GM13976 (cell line): Measurements from ENCODE around the gene TIGD3.

Experiments used
- DNase-seq: peaks from one replicate; pipeline ENCODE4 v3.0.0; 2012; ENCODE audit warnings: low spot score
- in situ Hi-C: fragments of 300-500 bp; cut with MboI; formaldehyde crosslinking; loops from one replicate; pipeline ENCODE4 v1.12.0; 2022; ENCODE audit warnings: low sequenced_read_pairs, mixed read lengths, inconsistent platforms; ENCODE audit not compliant: unreplicated experiment
- TF ChIP-seq, protein P1 (sequence below): IDR thresholded peaks from 2 replicates; pipeline ENCODE4 v1.5.1; 2012; ENCODE audit warnings: borderline replicate concordance, mild to moderate bottlenecking; ENCODE audit not compliant: insufficient read depth; ENCODE audit errors: extremely low read depth, missing control alignments, control extremely low read depth

TIGD3 gene

DNA sequence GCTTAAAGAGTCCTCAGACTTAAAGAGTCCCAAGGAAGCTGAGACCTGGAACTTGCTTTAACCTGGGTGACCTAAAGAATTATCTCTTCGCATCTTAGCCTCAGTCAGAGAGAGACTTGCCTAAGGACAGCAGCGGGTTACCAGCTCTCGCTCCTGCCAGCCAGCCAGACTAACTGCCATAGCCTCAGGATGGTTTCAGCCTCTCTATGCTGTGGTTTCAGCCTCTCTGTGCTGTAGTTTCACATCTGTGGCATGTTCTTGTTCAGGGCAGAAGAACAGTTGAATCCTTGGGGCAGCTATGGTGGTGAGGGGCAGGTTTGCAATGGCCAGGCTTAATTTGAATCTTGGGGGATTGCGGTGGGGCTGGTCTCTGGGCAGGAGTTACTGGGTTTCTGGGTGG is 34.2 kb downstream of the TIGD3 start:
- in situ Hi-C loops, result no loop called here
- no peak for DNase-seq
- TF ChIP-seq, protein P1, sequence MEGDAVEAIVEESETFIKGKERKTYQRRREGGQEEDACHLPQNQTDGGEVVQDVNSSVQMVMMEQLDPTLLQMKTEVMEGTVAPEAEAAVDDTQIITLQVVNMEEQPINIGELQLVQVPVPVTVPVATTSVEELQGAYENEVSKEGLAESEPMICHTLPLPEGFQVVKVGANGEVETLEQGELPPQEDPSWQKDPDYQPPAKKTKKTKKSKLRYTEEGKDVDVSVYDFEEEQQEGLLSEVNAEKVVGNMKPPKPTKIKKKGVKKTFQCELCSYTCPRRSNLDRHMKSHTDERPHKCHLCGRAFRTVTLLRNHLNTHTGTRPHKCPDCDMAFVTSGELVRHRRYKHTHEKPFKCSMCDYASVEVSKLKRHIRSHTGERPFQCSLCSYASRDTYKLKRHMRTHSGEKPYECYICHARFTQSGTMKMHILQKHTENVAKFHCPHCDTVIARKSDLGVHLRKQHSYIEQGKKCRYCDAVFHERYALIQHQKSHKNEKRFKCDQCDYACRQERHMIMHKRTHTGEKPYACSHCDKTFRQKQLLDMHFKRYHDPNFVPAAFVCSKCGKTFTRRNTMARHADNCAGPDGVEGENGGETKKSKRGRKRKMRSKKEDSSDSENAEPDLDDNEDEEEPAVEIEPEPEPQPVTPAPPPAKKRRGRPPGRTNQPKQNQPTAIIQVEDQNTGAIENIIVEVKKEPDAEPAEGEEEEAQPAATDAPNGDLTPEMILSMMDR, result no peak

DNA sequence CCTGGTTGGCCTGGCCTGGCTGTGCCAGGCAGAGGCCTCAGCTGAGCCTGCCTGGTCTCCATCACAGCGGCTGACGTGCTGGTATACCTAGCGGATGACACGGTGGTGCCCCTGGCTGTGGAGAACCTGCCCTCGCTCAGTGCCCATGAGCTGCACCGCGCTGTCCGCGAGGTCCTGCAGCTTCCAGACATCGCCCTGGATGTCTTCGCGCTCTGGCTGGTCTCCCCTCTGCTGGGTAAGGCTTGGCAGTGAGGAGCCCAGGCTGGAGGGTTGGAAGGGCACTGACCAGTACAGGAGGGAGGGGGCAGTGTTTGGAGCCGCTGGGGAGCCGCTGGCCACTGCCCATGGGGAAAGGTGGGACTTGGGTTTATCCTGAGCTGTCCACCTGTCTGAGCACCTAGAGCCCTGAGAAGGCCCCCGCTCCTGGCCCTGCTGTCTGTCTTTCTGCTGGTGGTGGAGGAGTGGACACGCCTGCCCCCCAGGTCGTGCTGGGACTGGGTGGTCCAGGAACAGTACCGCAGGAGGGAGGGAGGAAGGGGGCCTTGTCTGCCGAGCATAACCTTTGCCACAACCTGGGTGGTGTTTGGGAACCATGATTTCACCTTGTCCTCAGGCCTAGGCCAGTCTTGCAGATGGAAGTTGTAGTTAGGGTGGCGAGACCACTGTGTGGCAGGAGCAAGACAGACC is 34.9 kb downstream of the TIGD3 start:
- no peak for DNase-seq
- TF ChIP-seq, protein P1, result no peak
- in situ Hi-C loops, result no loop called here

DNA sequence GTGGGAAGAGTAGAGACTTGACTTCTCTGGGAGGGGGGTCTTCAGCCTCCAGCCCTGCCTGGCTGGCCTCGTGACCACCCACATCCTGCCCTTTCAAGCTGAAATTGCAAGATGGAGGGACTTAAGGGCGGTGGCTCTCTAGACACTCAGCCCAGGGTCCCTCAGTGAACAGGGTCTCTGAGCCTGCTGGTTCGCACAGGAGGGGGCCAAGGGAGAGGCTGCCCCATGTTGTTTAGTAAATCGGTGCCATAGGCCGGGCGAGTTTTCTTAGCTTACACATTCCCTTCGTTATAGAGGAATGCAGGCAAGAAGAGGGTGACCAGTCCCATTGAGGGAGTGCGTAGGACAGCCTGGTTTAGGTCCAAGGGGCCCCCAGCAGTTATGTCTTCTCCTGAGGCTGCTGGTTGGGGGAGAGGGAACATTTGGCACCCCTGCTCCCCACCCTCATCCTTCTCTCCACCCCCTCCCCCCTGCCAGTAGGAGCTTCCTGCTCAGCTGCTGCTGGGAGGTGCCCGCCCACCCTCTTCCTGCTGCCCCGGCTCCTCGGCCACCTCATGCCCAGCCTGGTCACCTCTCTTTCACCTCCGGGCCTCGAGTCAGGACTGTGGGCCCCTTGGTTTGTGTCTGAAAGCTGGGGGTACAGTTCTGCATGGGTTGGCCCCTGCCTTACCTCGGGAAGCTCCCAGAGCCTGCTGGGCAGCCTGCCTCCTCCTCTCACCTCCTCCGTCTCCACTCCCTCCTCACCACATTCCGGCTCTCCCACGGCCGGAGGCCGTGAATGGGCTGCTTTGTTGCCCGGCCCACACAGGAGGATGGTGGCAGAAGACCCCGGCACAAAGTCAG is 35.8 kb downstream of the TIGD3 start:
- peak; percentile 24 for DNase-seq
- TF ChIP-seq, protein P1, result no peak
- in situ Hi-C loops, result no loop called here

DNA sequence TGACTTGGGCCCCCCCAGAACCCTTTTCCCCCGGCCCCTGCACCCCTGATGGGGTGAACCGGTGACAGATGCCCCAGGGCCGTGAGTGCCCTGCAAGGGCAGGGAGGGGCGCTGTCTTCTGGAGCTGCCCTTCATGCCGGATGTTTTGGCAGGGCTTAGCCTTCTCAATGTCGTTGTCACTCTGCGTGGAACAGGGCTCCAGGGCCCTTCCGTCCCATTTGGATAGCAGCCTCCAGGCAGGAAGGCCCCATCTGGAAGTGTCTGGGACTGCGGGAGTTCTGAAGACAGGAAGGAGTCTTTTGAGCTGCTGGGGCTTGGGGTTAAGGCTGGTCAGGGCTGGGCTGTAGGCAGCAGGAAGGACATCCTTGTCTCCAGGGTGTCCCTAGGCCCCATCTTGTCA is 36.4 kb downstream of the TIGD3 start:
- in situ Hi-C loops, result no loop called here
- peak; percentile 40 for DNase-seq
- TF ChIP-seq, protein P1, result no peak

DNA sequence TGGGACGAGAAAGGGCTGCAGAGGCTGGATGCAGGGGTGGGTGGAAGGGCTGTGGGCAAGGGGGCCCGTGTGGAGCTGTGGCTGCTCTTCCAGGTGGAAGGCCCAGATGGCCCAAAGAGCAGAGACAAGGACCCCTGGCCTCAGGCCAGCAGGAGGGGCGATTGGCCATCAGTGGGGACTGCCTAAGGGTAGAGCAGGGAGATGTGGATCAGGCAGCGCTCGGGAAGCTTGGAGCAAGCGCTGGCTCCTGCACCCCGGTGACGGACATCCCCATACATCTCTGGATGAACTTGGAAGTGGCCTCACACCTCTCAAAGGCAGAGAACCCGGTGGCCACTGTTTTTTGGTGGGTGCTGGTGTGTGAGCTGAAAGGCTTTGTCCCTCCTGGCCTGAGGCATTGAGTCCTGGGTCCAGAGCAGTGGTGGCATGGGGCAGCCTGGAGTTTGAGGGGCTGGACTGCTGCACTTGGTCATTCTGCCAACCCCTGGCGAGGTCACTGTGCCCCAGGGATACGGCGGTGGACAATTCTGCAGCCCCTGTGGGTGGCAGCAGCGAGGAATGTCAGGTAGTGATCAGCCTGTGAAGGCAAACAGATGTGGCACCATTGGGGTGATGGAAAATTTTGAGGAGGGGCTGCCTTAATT is 37.8 kb downstream of the TIGD3 start:
- TF ChIP-seq, protein P1, result no peak
- DNase-seq, result peak; percentile 21
- in situ Hi-C loops, result no loop called here

DNA sequence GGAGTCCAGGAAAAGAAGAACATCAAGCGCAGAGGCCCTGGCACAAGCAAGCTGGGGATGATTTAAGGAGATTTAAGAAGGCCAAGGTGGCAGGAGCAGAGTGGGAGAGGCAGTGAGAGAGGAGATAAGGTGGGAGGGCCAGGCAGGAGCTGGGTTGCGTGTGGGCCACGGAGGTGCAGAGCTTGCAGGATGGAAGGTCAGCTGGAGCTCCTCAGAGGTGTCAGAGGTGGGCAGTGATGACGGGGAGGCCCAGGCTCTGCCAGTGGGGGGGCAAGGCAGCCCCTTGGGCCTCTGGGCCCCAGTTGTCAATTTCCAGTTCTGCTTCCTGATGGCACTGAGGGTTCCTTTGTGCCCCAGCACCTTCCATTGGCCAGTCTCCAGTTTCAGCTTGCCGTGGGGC is 38.3 kb downstream of the TIGD3 start:
- TF ChIP-seq, protein P1, result no peak
- DNase-seq, result no peak
- in situ Hi-C loops, result no loop called here
